GM18499 (cell line): ENCODE results near the gene TMEM100.

Experiments used
- ATAC-seq: cut with Tn5 transposase; IDR thresholded peaks from one replicate; pipeline ENCODE4 v1.9.1; 2021; ENCODE audit warnings: moderate number of reproducible peaks; ENCODE audit not compliant: insufficient read depth, unreplicated experiment

Gene TMEM100

GRCh38 chr17:55722742-55723487 is at the start of gene TMEM100:
TMEM100 (minus strand) TSS chr17:55722864; CDS start chr17:55721070, 1,794 bp downstream.
- no peak for ATAC-seq

DNA sequence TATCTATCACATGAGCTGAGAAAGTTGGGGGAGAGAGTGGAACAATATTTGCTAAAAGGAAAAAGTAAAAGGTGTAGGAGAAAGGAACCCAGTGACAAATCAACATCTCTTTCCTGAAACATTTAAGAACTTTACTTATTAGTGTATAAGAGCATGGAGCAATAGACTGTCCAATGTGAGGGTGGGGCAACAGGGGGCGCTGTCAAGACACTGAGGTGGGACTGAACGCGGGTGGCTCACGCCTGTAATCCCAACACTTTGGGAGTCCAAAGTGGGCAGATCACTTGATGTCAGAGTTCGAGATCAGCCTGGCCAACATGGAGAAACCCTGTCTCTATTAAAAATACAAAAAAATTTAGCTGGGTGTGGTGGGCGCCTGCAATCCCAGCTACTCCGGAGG is 49.4 kb upstream of the TMEM100 start:
- no peak for ATAC-seq

DNA sequence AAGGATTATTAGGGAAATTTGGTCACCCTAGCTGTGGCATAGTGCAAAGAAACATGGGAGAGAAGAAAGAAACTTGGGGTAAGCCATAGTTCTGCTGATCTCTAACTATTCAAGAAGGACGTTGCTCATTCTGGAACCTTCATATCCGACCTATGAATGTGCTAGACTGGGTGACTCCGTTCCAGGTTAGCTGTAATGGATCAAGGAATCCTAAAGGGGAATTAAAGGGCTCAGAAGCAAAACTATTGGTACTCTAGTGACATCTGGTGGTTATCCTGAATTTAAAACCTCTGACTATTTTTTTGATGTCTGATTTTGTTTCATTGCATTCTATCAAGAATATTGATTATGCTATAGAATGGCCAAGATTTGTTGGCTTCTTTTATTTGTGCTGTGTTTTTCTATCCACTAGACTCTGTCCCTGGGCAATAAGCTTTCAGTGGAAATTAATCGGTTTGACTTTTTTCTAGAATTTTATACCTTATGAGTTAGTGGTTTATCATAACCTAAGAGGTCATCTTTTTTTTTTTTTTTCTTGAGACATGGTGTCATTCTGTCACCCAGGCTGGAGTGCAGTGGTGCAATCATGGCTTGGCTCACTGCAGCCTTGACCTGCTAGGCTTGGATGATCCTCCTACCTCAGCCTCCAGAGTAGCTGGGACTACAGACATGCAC is 47.7 kb upstream of the TMEM100 start:
- ATAC-seq = no peak

GRCh38 chr17:55769625-55770000 is 46.9 kb upstream of the TMEM100 start:
- no peak for ATAC-seq

- no peak for ATAC-seq
Observed at GRCh38 chr17:55768936-55769624, 46.4 kb upstream of the TMEM100 start.

- ATAC-seq = no peak
Observed at GRCh38 chr17:55765472-55765871, 42.8 kb upstream of the TMEM100 start.

DNA sequence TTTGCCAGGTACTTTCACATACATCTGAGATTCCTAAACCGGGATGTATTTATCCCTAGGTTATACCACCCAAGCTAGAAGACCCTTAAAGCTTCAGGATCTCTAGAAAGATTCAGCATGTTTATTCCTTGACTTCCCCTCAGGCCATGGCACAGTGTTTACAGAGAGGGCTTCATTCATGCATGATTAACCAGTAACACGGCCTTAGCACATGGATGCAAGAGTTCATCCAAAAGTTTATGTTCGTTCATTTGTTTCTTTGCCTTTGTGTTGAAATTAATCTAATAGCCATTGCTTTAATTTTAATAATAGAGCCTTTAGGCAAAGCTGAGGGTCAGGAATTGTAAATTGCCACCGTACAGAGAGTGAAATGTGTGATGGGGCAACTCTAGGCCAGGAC is 41.9 kb upstream of the TMEM100 start:
- ATAC-seq = no peak

DNA sequence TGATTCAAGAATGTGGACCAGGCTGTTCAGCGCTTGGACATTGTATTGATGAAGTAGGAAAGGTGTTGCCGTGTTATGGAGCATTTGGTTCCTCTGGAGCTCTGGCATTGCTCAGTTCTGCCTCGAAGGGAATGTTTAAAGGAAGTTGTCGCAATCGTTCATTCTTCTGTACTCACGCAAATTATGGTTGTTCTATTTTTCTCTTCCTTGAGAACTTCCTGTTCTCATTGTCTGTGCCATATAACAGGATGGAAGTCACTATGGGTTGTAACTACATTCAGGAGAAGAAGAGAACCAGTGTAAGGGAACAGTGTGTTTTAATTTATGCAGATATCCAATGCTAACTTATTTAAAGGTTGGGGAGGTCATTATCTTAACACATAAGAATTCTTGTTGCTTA is 41.2 kb upstream of the TMEM100 start:
- ATAC-seq = no peak

DNA sequence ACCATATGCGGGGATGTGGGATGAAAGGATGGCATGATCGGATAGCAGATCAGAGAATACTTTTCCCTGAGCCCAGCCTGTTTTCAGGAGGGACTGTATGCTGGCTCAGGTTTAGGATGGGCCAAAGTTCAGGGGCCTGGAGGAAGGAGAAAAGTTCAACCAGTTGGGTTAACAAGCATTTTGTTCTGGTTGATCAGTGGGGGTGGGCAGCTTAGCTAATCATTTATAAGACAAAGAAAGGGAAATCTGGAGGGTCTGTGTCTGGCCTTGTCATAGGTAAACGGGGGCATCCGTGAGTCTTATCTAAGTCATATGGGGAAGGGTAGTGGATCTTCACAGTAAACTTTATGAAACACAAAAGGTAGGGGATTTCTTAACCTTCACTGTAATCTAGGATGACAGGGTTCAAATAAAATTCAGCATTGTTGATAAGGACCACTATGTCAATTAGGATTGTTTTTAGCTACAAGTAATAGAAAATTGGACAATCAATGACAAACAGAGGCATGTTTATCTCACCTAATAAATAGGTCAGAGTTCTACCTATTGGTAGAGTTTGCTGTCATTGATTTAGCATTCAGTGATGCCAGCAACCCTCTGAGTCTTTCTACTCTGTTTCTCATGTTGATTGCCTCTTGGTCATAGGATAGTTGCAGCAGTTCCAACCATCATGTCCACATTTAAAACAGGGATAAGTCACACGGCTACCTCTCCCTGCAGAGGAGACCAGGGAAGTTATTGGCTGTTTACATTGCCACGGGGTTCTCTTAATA is 39.6 kb upstream of the TMEM100 start:
- no peak for ATAC-seq

GRCh38 chr17:55760643-55761355 is 38.1 kb upstream of the TMEM100 start:
- ATAC-seq = no peak

DNA sequence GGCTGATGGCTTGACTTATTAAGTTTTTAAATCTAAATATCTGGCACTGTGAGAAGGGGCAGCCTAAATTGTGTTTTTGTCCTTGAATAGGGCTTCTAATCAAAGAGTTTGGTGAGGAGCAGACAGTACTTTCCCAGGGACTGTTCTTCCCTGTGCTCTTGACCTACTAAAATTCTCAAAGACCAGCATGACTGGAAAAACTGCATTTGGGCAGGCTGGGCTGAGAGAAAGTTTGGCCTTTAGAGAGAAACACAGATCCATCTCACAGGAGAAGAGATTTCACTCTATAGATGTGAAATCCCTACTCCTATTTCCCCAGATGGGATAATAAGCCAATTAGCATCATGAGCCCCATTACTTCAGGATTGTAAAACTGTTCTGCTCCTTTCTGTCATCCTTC is 35.5 kb upstream of the TMEM100 start:
- no peak for ATAC-seq

GRCh38 chr17:55757659-55758058 is 35.0 kb upstream of the TMEM100 start:
- ATAC-seq = no peak

- no peak for ATAC-seq
Observed at GRCh38 chr17:55756689-55757088, 34.0 kb upstream of the TMEM100 start.

- no peak for ATAC-seq
Observed at GRCh38 chr17:55751720-55752250, 29.1 kb upstream of the TMEM100 start.

DNA sequence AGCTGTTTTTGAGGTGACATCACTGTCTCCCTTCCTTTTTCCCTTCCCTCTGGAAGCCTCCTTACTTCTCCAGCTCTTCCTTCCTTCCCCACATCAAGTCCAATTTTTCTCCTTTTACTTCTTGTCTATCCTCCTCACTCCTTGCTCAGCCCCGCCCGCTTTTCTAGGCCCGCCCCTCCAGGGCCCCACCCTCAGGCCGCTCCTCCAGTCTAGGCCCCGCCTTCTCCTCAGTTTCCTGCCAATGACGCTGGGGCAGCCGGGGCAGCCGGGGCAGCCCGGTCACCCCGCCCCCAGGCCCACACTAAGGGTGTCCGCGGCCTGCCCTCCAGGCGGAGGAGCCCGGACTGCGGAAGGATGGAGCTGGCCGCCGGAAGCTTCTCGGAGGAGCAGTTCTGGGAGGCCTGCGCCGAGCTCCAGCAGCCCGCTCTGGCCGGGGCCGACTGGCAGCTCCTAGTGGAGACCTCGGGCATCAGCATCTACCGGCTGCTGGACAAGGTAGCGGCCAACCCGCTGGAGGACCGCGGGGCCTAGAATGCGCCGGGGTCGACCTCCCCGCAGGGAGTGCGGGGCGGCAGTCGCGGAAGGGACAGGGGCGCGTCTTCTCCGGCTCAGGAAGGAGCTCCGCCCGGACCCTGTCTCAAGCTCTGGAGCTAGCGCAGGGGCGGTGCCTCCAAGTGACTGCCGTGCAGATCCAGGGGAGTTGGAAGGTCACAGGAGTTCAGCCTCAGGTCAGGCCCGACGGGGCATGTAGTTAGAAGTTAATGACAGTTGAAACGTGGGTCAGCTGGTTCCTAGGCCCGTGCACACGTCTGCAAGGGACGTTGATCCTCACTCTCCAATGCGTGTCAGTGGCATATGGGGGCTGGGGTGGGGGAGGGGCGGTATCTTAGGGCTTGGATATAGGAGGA is 28.3 kb upstream of the TMEM100 start, which contains the start of gene PCTP:
PCTP (plus strand) TSS at position 302 of the 908 bp plus-strand sequence; CDS start at position 355, 53 bp downstream.
- ATAC-seq = peak; percentile 95

DNA sequence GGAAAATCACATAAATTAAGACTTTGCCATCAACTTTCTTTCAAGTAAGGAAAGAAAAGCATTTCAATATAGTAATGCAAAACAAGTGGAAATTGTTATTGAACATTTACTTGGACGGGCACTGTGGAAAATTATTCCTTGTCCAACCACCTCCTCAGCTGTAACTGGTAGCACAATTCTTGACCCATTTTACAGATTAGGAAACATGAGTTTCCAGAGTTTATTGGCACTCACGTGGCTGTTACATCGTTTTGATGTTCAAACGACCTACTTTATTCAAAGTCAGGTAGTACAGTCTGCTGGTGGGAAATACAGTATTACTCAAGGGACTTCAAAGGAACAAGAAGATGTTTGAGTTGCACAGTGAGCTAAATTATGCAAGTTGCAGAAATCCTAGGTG is 27.3 kb upstream of the TMEM100 start:
- ATAC-seq = no peak

DNA sequence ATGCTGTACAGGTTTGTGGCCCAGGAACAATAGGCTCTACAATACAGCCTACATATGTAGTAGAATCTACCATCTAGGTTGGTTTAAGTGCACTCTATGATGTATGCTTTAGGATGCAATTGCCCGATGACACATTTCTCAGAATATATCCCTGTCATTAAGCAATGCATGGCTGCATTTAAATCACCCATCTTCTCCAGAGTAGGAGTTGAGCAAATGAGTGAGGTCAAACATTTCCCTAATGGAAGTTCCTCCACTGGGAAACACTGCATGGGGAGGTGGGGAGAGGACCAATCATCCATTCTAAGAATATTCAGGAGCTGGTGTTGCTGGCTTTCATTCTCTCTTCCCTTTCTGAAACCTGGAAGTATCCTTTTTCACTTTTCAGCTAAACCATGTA is 26.2 kb upstream of the TMEM100 start:
- ATAC-seq = no peak

DNA sequence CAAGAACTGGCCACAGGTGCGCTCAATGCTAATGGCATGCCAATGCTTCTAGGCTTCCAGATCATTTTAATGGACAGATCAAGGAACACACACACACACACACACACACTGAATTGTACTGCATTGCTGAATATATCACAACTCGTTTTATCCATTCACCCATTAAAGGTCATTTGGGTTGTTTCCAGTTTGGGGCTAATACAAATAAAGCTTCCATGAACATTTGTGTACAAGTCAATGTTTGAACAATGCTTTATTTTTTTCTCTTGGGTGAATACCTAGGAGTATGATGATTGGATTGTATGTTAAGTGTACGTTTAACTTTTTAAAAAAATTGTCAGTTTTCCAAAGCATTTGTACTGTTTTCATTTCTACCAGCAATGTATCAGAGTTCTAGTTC is 24.5 kb upstream of the TMEM100 start:
- no peak for ATAC-seq

DNA sequence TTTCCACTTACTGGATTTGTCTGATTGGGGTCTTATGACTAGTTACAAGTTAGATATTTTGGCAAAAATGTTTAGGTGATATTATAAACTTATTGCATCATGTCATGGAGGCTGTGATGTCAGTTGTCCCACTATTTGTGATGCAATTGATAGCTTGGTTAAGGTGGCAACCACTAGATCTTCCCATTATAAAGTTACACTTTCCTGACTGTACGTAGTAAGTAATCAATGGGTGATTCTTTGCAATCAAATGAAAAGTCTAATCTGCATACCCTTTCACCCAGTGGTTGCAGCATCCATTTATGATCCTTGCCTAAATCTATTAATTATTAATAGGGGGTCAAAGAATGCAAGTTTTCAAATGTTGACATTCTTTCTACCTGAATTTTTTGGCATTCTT is 23.8 kb upstream of the TMEM100 start:
- no peak for ATAC-seq
